H1 (cell line): ENCODE data around the gene PIP4K2C. TPM values are rescaled to one million over a fixed set of nuclear protein-coding genes. Genes with fewer than 3 reads are reported as not detected.

Source experiments
- CTCF ChIA-PET: fragments of 300-600 bp; sonication (Branson Sonifier 250); formaldehyde crosslinking; loops from one replicate; lab custom pipeline; 2021; ENCODE audit not compliant: partially characterized antibody; lab: Charles Lee
- POLR2A ChIA-PET: fragments of 300-600 bp; sonication (Branson Sonifier 250); formaldehyde crosslinking; loops from one replicate; lab custom pipeline; 2021; ENCODE audit warnings: inconsistent platforms; ENCODE audit not compliant: partially characterized antibody; lab: Charles Lee
- DNase-seq, 2 experiments: peaks; one replicate each; pipeline versions ENCODE4 v3.0.0 to v3.0.0-alpha.2; 2010 to 2022; ENCODE audit warnings: low spot score in 2 of 2, low read depth in 1 of 2, mixed read lengths in 1 of 2
- FAIRE-seq: peaks from 2 replicates; lab custom pipeline; 2011; peaks lifted over from hg19 to GRCh38; lab: Jason Lieb, UNC
- H2AFZ ChIP-seq: 2 replicates; pipeline ENCODE4 v1.8.1; 2012; ENCODE audit warnings: low read length, inconsistent platforms
- H2AK5ac ChIP-seq: 2 replicates; pipeline ENCODE4 v1.6.1; 2013; ENCODE audit warnings: low read depth, low read length
- H2BK120ac ChIP-seq: replicated peaks from 2 replicates; pipeline ENCODE3; 2013; ENCODE audit warnings: low read depth, low read length, inconsistent platforms
- H2BK12ac ChIP-seq: 2 replicates; pipeline ENCODE4 v1.6.1; 2013; ENCODE audit warnings: low read depth, low read length
- H2BK15ac ChIP-seq: 2 replicates; pipeline ENCODE4 v1.6.1; 2013; ENCODE audit warnings: low read length
- H2BK20ac ChIP-seq: 2 replicates; pipeline ENCODE4 v1.6.1; 2013; ENCODE audit warnings: low read length
- H2BK5ac ChIP-seq: 2 replicates; pipeline ENCODE4 v1.6.1; 2013; ENCODE audit warnings: low read depth, low read length
- H3K14ac ChIP-seq: 2 replicates; pipeline ENCODE4 v1.6.1; 2013; ENCODE audit warnings: inconsistent platforms; ENCODE audit not compliant: insufficient read length
- H3K18ac ChIP-seq: 2 replicates; pipeline ENCODE4 v1.6.1; 2013; ENCODE audit warnings: low read length; ENCODE audit errors: extremely low read depth
- H3K23ac ChIP-seq: 2 replicates; pipeline ENCODE4 v1.6.1; 2013; ENCODE audit warnings: inconsistent platforms; ENCODE audit not compliant: insufficient read length
- H3K23me2 ChIP-seq: 2 replicates; pipeline ENCODE4 v1.6.1; 2013; ENCODE audit warnings: low read depth, low read length
- H3K27ac ChIP-seq: 2 replicates; pipeline ENCODE4 v1.6.1; 2011; ENCODE audit warnings: low read depth, low read length, inconsistent platforms
- H3K27me3 ChIP-seq, 4 experiments: replicated peaks in 1 of 4; 1 replicate in 1 of 4; 2 replicates in 3 of 4; pipeline versions ENCODE4 v1.6.1 to v1.8.1; 2011 to 2013; ENCODE audit warnings: low read length in 3 of 4, mild to moderate bottlenecking in 3 of 4, inconsistent platforms in 2 of 4, mixed read lengths in 2 of 4, moderate library complexity in 1 of 4; ENCODE audit not compliant: control insufficient read depth in 3 of 4, insufficient read depth in 3 of 4; ENCODE audit errors: extremely low read depth in 1 of 4
- H3K36me3 ChIP-seq, 4 experiments: 2 replicates each; pipeline versions ENCODE4 v1.6.1 to v1.8.1; 2011 to 2013; ENCODE audit warnings: mild to moderate bottlenecking in 4 of 4, low read length in 3 of 4, moderate library complexity in 2 of 4, control low read depth in 1 of 4, inconsistent platforms in 1 of 4; ENCODE audit not compliant: insufficient read depth in 4 of 4, control insufficient read depth in 2 of 4
- H3K4ac ChIP-seq: replicated peaks from 2 replicates; pipeline ENCODE3; 2013; ENCODE audit warnings: low read length, low read depth, mixed read lengths, inconsistent platforms; ENCODE audit not compliant: insufficient read length
- H3K4me1 ChIP-seq, 4 experiments: replicated peaks in 1 of 4; 1 replicate in 1 of 4; 2 replicates in 3 of 4; pipeline versions ENCODE4 v1.6.1 to v1.8.1; 2011 to 2013; ENCODE audit warnings: low read length in 3 of 4, inconsistent platforms in 2 of 4, mixed read lengths in 1 of 4; ENCODE audit not compliant: insufficient read depth in 4 of 4, control insufficient read depth in 3 of 4
- H3K4me2 ChIP-seq, 2 experiments: 2 replicates each; pipeline versions ENCODE4 v1.6.1 to v1.8.1; 2011 to 2013; ENCODE audit warnings: low read depth in 2 of 2, low read length in 2 of 2, control low read depth in 1 of 2, inconsistent platforms in 1 of 2, mild to moderate bottlenecking in 1 of 2; ENCODE audit not compliant: insufficient read depth in 1 of 2
- H3K4me3 ChIP-seq, 4 experiments: fragments of 200-600, 300-600 bp in 1 of 4; sonication (generic), shearing (Covaris generic), sonication (Bioruptor Twin) in 1 of 4; 2 replicates each; pipeline versions ENCODE4 v1.5.1 to v1.8.1; 2011 to 2016; ENCODE audit warnings: low read length in 4 of 4, low read depth in 3 of 4, control low read depth in 2 of 4, inconsistent platforms in 2 of 4, mild to moderate bottlenecking in 2 of 4, mixed read lengths in 1 of 4, moderate library complexity in 1 of 4; ENCODE audit not compliant: insufficient read depth in 2 of 4; ENCODE audit errors: extremely low read depth in 1 of 4
- H3K56ac ChIP-seq: replicated peaks from 2 replicates; pipeline ENCODE3; 2013; ENCODE audit warnings: low read depth, mild to moderate bottlenecking, mixed read lengths, low read length, inconsistent platforms; ENCODE audit not compliant: insufficient read length
- H3K79me1 ChIP-seq: 2 replicates; pipeline ENCODE4 v1.6.1; 2013; ENCODE audit warnings: low read depth, low read length, control low read depth
- H3K79me2 ChIP-seq, 2 experiments: 2 replicates each; pipeline versions ENCODE4 v1.6.1 to v1.8.1; 2012 to 2013; ENCODE audit warnings: low read length in 2 of 2, mild to moderate bottlenecking in 2 of 2, inconsistent platforms in 1 of 2; ENCODE audit not compliant: insufficient read depth in 2 of 2, control insufficient read depth in 1 of 2
- H3K9ac ChIP-seq, 4 experiments: replicated peaks in 1 of 4; 1 replicate in 1 of 4; 2 replicates in 3 of 4; pipeline versions ENCODE4 v1.6.1 to v1.8.1; 2011 to 2013; ENCODE audit warnings: low read depth in 3 of 4, low read length in 3 of 4, control low read depth in 2 of 4, mild to moderate bottlenecking in 2 of 4, moderate library complexity in 2 of 4, inconsistent platforms in 1 of 4; ENCODE audit errors: extremely low read depth in 1 of 4
- H3K9me3 ChIP-seq, 2 experiments: 2 replicates each; pipeline versions ENCODE4 v1.6.1 to v1.8.1; 2012 to 2013; ENCODE audit warnings: mild to moderate bottlenecking in 2 of 2, moderate library complexity in 2 of 2, control low read depth in 1 of 2, inconsistent platforms in 1 of 2, low read depth in 1 of 2, low read length in 1 of 2, mixed read lengths in 1 of 2; ENCODE audit not compliant: insufficient read depth in 2 of 2
- H4K20me1 ChIP-seq, 2 experiments: replicated peaks in 1 of 2; 2 replicates each; pipeline versions ENCODE3 to v1.8.1; 2011 to 2013; ENCODE audit warnings: inconsistent platforms in 2 of 2, low read length in 2 of 2, mild to moderate bottlenecking in 1 of 2; ENCODE audit not compliant: insufficient read depth in 2 of 2, control insufficient read depth in 1 of 2
- H4K5ac ChIP-seq: 2 replicates; pipeline ENCODE4 v1.6.1; 2013; ENCODE audit warnings: low read length, low read depth, mixed read lengths, inconsistent platforms; ENCODE audit not compliant: insufficient read length
- H4K8ac ChIP-seq: 2 replicates; pipeline ENCODE4 v1.8.0; 2013; ENCODE audit warnings: mild to moderate bottlenecking, moderate library complexity, low read length, inconsistent platforms; ENCODE audit not compliant: insufficient read depth; ENCODE audit errors: extremely low read depth
- H4K91ac ChIP-seq: replicated peaks from 2 replicates; pipeline ENCODE3; 2013; ENCODE audit warnings: low read length, mixed read lengths, inconsistent platforms; ENCODE audit not compliant: insufficient read length
- BRCA1 ChIP-seq: IDR thresholded peaks from 2 replicates; pipeline ENCODE4 v1.6.1; 2012; ENCODE audit warnings: low read depth, low read length, improper control_type of control experiment
- CBX5 ChIP-seq: fragments of 300-800, 300-1000 bp; sonication (generic); IDR thresholded peaks from 2 replicates; pipeline ENCODE4 v1.7.1; 2016; ENCODE audit warnings: antibody characterized with exemption, low read length, low read depth
- CHD2 ChIP-seq: IDR thresholded peaks from 2 replicates; pipeline ENCODE4 v1.6.1; 2012; ENCODE audit warnings: low read length, improper control_type of control experiment
- EP300 ChIP-seq, 2 experiments: IDR thresholded peaks; 1 replicate in 1 of 2; 2 replicates in 1 of 2; pipeline ENCODE4 v1.6.1; 2011 to 2012; ENCODE audit warnings: low read depth in 2 of 2, low read length in 2 of 2, mild to moderate bottlenecking in 2 of 2, borderline replicate concordance in 1 of 2, inconsistent platforms in 1 of 2, moderate library complexity in 1 of 2
- HDAC2 ChIP-seq, 2 experiments: fragments of 300-600 bp in 1 of 2; sonication (generic) in 1 of 2; IDR thresholded peaks; 2 replicates each; pipeline ENCODE4 v1.6.1; 2011 to 2012; ENCODE audit warnings: low read depth in 2 of 2, low read length in 2 of 2, mild to moderate bottlenecking in 2 of 2, moderate library complexity in 2 of 2, borderline replicate concordance in 1 of 2, inconsistent platforms in 1 of 2
- KDM5A ChIP-seq: fragments of 200-600 bp; IDR thresholded peaks from 2 replicates; pipeline ENCODE4 v1.7.1; 2012; ENCODE audit warnings: mild to moderate bottlenecking, low read length, inconsistent platforms, mixed read lengths
- MAFK ChIP-seq: IDR thresholded peaks from 2 replicates; pipeline ENCODE4 v1.6.1; 2012; ENCODE audit warnings: low read depth, mild to moderate bottlenecking, improper control_type of control experiment, low read length
- RNF2 ChIP-seq: fragments of 200-900, 300-1000 bp; sonication (generic); IDR thresholded peaks from 2 replicates; pipeline ENCODE4 v1.7.1; 2016; ENCODE audit warnings: borderline replicate concordance, low read depth, mild to moderate bottlenecking, antibody characterized with exemption, low read length; ENCODE audit not compliant: poor library complexity, severe bottlenecking; ENCODE audit errors: missing control alignments
- SIN3A ChIP-seq, 2 experiments: IDR thresholded peaks in 1 of 2; conservative IDR thresholded peaks in 1 of 2; 2 replicates each; pipeline ENCODE4 v1.6.1; 2011 to 2012; ENCODE audit warnings: low read length in 2 of 2, improper control_type of control experiment in 1 of 2, low read depth in 1 of 2, mild to moderate bottlenecking in 1 of 2
- SP1 ChIP-seq: IDR thresholded peaks from 2 replicates; pipeline ENCODE4 v1.6.1; 2011; ENCODE audit warnings: low read depth, low read length
- TAF1 ChIP-seq: IDR thresholded peaks from 2 replicates; pipeline ENCODE4 v1.6.1; 2011; ENCODE audit warnings: mild to moderate bottlenecking, low read depth, low read length
- ZNF274 ChIP-seq: IDR thresholded peaks from 2 replicates; pipeline ENCODE4 v1.7.0; 2012; ENCODE audit warnings: low read length, borderline replicate concordance; ENCODE audit errors: extremely low read depth
- WGBS, 2 experiments: shearing (Covaris generic) in 1 of 2; methylation state at CpG; one replicate each; pipeline versions ENCODE4 v1.1.6 to v1.1.7; 2013 to 2015; ENCODE audit warnings: low lambda C conversion rate in 2 of 2, mixed read lengths in 2 of 2, inconsistent platforms in 1 of 2, low coverage in 1 of 2, missing lambda C conversion rate in 1 of 2; ENCODE audit not compliant: insufficient replicate concordance in 2 of 2, insufficient coverage in 1 of 2, insufficient read length in 1 of 2; ENCODE audit errors: extremely low coverage in 1 of 2, missing lambda C conversion rate in 1 of 2; 5-methylcytosine and 5-hydroxymethylcytosine counted together
- polyA plus RNA-seq, 7 experiments: library from polyadenylated mRNA; depleted of rRNA in 3 of 7; stranded (reverse) in 5 of 7; unstranded in 2 of 7; fragments of >200 nt in 5 of 7; fragments of 200-250 nt in 2 of 7; gene quantifications; 1 replicate in 5 of 7; 2 replicates in 1 of 7; 4 replicates in 1 of 7; pipeline versions ENCODE4 v1.2.1 to v1.2.3, GENCODE V29; 2011 to 2013; ENCODE audit warnings: missing spikeins in 2 of 7, mixed read lengths in 2 of 7
- total RNA-seq: library from RNA; stranded (reverse); fragmentation: NEBNext Ultra II Directional; extraction: Animal tissue kit (Norgen Biotek cat#: 25700); gene quantifications from 2 replicates; pipeline ENCODE4 v1.2.1, GENCODE V29; 2021
- TF ChIP-seq, protein P1 (sequence below): IDR thresholded peaks from 2 replicates; pipeline ENCODE4 v1.6.1; 2011; ENCODE audit warnings: low read depth, mild to moderate bottlenecking, low read length; ENCODE audit not compliant: insufficient read depth

Gene PIP4K2C
- total and polyA plus RNA-seq, 2 of the 8 experiments (the other 6 are each of a cell fraction or from before 2014, with no cell fraction given): 25.0 to 27.1 TPM

DNA sequence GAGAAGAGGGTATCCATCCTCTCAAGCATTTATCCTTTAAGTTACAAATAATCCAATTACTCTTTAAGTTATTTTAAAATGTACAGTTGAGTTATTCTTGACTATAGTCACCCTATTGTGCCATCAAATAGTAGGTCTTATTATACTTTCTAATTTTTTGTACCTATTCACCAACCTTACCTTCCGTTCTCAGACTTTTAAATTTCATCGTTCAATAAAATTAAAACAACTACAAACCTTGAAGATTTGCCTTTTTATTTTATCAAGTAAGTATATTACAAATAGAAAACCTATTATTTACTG is 43.0 kb upstream of the PIP4K2C start:
- H4K5ac ChIP-seq: no peak overlapping the region
- CTCF ChIA-PET: no interaction called here
- H3K4me1 ChIP-seq: peaks cover 9 to 29% (median 11%) of the 10 kb centered on the region in 4 experiments; a peak in 6 of 7 replicates
- H4K91ac ChIP-seq: no peak overlapping the region
- no peak for FAIRE-seq
- no peak overlapping the region for H3K23ac ChIP-seq
- no peak overlapping the region for H2AFZ ChIP-seq
- no peak overlapping the region for H2BK5ac ChIP-seq
- H3K18ac ChIP-seq: no peak overlapping the region
- H3K9ac ChIP-seq: no peak overlapping the region
- no peak overlapping the region for H2BK15ac ChIP-seq
- no peak overlapping the region for H4K8ac ChIP-seq
- H2BK120ac ChIP-seq: no peak overlapping the region
- H3K27me3 ChIP-seq: peaks cover 0 to 5% (median 3%) of the 10 kb centered on the region in 4 experiments; a peak in 2 of 7 replicates
- H3K23me2 ChIP-seq: peaks cover 19% of the 10 kb centered on the region
- H3K36me3 ChIP-seq: no peaks in the 10 kb centered on the region
- H3K4ac ChIP-seq: no peak overlapping the region
- H2AK5ac ChIP-seq: no peak overlapping the region
- H3K79me1 ChIP-seq: peaks cover 8% of the 10 kb centered on the region
- peaks cover 9 to 12% of the 10 kb centered on the region in 2 experiments for H4K20me1 ChIP-seq
- POLR2A ChIA-PET: interaction anchor here (1.1 to 2.0 kb wide), 3 partner anchors 10 to 28 kb away, joined by 3 to 12 read pairs (median 5); partner anchors contain the start of gene DDIT3
- no peak overlapping the region for H3K27ac ChIP-seq
- H3K79me2 ChIP-seq: peaks cover 4 to 46% of the 10 kb centered on the region in 2 experiments; a peak in 3 of 4 replicates
- H3K9me3 ChIP-seq: no peaks in the 10 kb centered on the region
- H3K4me2 ChIP-seq: no peak overlapping the region; a peak in 1 of 4 replicates
- no peak overlapping the region for H2BK12ac ChIP-seq
- H3K4me3 ChIP-seq: no peak overlapping the region
- no peak overlapping the region for H3K14ac ChIP-seq
- no peak for DNase-seq
- H2BK20ac ChIP-seq: no peak overlapping the region
- WGBS, 2 experiments: 88 to 100% methylated on average over 2 of the region's 2 CpGs
- H3K56ac ChIP-seq: no peak overlapping the region
- no peak for TF ChIP-seq SP1
- TF ChIP-seq EP300 (IDR thresholded peaks at IDR 0.05; ENCODE audit: borderline replicate concordance in 1 of 2, low read depth in 2 of 2, low read length in 2 of 2): no peak
- TF ChIP-seq CBX5: no peak
- TF ChIP-seq, protein P1, sequence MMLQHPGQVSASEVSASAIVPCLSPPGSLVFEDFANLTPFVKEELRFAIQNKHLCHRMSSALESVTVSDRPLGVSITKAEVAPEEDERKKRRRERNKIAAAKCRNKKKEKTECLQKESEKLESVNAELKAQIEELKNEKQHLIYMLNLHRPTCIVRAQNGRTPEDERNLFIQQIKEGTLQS: no peak
- no peak for TF ChIP-seq SIN3A (conservative IDR thresholded peaks at IDR 0.05 in 1 of 2, IDR thresholded peaks at IDR 0.05 in 1 of 2; ENCODE audit: low read depth in 1 of 2, low read length in 2 of 2)
- TF ChIP-seq ZNF274: no peak
- TF ChIP-seq BRCA1: no peak
- TF ChIP-seq CHD2: no peak
- no peak for TF ChIP-seq KDM5A
- TF ChIP-seq RNF2: no peak
- TF ChIP-seq HDAC2 (IDR thresholded peaks at IDR 0.05; ENCODE audit: borderline replicate concordance in 1 of 2, low read depth in 2 of 2, low read length in 2 of 2): no peak
- no peak for TF ChIP-seq TAF1
- TF ChIP-seq MAFK: no peak
